Sigmoid colon (tissue), 4 donors: Measurements from ENCODE around the gene PDLIM5.

Experiments used
- CTCF ChIP-seq, 4 experiments: fragments of 450-650 bp in 3 of 4; fragments of 200-600 bp in 1 of 4; IDR thresholded peaks; one replicate each; pipeline ENCODE4 v1.5.1; 2016 to 2019; ENCODE audit warnings: antibody characterized with exemption in 4 of 4, mild to moderate bottlenecking in 3 of 4, moderate library complexity in 2 of 4
- EP300 ChIP-seq, 4 donors: sonication (generic); formaldehyde crosslinking; IDR thresholded peaks; one replicate each; pipeline ENCODE4 v1.6.1; 2017; ENCODE audit warnings: antibody characterized with exemption in 4 of 4
- POLR2A ChIP-seq, 2 donors: fragments of 450-650 bp; IDR thresholded peaks; one replicate each; pipeline ENCODE4 v1.6.1; 2016; ENCODE audit warnings: antibody characterized with exemption in 2 of 2, mild to moderate bottlenecking in 2 of 2, moderate library complexity in 2 of 2
- POLR2AphosphoS5 ChIP-seq, 4 donors: sonication (generic); formaldehyde crosslinking; IDR thresholded peaks; one replicate each; pipeline ENCODE4 v1.6.1; 2017; ENCODE audit warnings: antibody characterized with exemption in 4 of 4

DNA sequence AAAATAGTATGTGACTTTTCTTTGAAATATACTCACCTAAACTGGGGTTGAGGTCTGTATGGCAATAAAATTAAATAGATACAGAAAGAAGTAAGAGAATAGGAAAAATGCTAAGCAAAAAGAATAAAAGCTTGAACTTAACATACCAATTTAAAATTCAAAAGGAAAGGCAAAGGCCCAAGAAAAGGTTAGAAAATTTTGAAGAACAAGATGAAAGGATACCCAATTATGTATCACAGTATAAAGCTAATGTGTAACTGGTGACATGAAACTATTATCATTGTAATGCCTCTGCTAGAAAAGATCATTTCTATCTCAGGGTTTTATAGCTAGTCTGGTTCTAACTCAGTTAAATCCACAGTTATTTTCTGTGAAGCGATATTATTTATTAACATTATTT lies 99.1 kb downstream of the PDLIM5 start:
- TF ChIP-seq CTCF (IDR thresholded peaks at IDR 0.05) = no peak
- no peak for TF ChIP-seq POLR2A (IDR thresholded peaks at IDR 0.05)
- TF ChIP-seq POLR2AphosphoS5 (IDR thresholded peaks at IDR 0.05) = no peak
- no peak for TF ChIP-seq EP300 (IDR thresholded peaks at IDR 0.05)
